Measurements from ENCODE around the gene PHF21B.
"Not testable (repeated sequence)": the region's sequence is repeated elsewhere in the genome, so short reads cannot be mapped to it uniquely, and the experiment has no call there.

The PHF21B gene

GRCh38 chr22:45009606-45010531, at the start of gene PHF21B:
TSS of gene PHF21B (minus strand) at chr22:45010005. CDS start at chr22:45009549, 456 bp downstream.
- Mint-ChIP-seq H3K27ac (no peak within 1 kb of the TSS), H3K36me3 (peaks cover 2% of the 10 kb centered on the region), H3K4me1 (peaks cover 11% of the 10 kb centered on the region), H3K27me3 (peaks cover 87% of the 10 kb centered on the region), H3K4me3 (peak within 1 kb of the TSS; percentile 80), H3K9me3 (no peaks in the 10 kb centered on the region)
- DNase-seq = peak; percentile 36
- CTCF ChIA-PET = no interaction called here

- Mint-ChIP-seq H3K4me1 (peaks cover 7% of the 10 kb centered on the region), H3K27me3 (no peaks in the 10 kb centered on the region), H3K36me3 (no peaks in the 10 kb centered on the region), H3K4me3 (no peak overlapping the region), H3K9me3 (no peaks in the 10 kb centered on the region), H3K27ac (no peak overlapping the region)
- DNase-seq = no peak
- CTCF ChIA-PET = interaction anchor here (0.6 kb wide), 1 partner anchor 35 kb away, joined by 3 read pairs; no protein-coding TSS in a partner anchor
These were observed 49.5 kb upstream of the PHF21B start for GRCh38 chr22:45059296-45059695.

GRCh38 chr22:45058622-45058912, 48.8 kb upstream of the PHF21B start:
- H3K27me3 Mint-ChIP-seq = no peaks in the 10 kb centered on the region
- H3K27ac Mint-ChIP-seq = no peak overlapping the region
- no peak for DNase-seq
- CTCF ChIA-PET = no interaction called here
- no peak overlapping the region for H3K4me3 Mint-ChIP-seq
- H3K9me3 Mint-ChIP-seq = no peaks in the 10 kb centered on the region
- H3K36me3 Mint-ChIP-seq = no peaks in the 10 kb centered on the region
- H3K4me1 Mint-ChIP-seq = peaks cover 7% of the 10 kb centered on the region

DNA sequence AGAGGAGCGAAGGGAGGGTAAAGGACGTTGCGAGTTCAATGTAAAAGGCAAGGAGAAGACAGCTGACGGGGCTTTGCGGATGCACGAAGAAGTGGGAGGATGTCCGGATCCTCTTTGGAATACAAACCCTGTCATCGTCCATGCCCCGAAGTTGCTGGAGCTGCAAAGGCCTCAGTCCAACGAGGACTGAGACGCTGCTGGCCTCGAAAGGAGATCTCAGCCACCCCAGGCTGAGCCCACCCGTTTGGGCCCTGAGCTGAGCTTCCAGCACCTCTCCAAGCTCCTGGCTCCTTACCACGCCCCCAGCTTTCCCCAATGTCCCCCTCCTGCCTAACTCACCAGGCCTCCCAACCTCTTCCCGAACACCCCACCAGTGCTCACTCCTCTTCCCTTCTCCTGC, 46.1 kb upstream of the PHF21B start:
- Mint-ChIP-seq H3K27ac (no peak overlapping the region), H3K9me3 (no peaks in the 10 kb centered on the region), H3K27me3 (peaks cover 6% of the 10 kb centered on the region), H3K4me3 (no peak overlapping the region), H3K4me1 (peaks cover 7% of the 10 kb centered on the region), H3K36me3 (no peaks in the 10 kb centered on the region)
- no peak for DNase-seq
- CTCF ChIA-PET = no interaction called here

DNA sequence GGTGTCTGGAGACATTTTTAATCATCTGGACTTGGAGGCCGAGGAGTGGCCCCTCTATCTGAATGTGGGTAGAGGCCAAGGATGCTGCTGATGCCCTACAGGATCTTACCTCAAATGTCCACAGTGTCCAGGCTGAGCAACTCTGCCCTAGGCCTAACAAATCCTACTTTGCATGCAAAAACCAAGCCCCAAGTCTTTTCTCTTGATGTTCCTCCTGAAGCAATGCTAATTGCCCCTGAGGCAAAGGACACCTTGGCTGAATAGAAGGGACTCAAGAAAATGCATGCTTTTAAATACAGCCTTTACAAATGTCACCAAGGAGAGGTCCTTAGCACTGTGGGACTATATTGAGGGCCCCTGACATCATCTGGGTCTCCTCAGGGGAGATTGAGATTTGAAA, 43.8 kb upstream of the PHF21B start:
- no peaks in the 10 kb centered on the region for H3K36me3 Mint-ChIP-seq
- peaks cover 23% of the 10 kb centered on the region for H3K27me3 Mint-ChIP-seq
- DNase-seq = no peak
- H3K9me3 Mint-ChIP-seq = no peaks in the 10 kb centered on the region
- H3K4me1 Mint-ChIP-seq = peaks cover 5% of the 10 kb centered on the region
- no peak overlapping the region for H3K27ac Mint-ChIP-seq
- CTCF ChIA-PET = no interaction called here
- H3K4me3 Mint-ChIP-seq = no peak overlapping the region

DNA sequence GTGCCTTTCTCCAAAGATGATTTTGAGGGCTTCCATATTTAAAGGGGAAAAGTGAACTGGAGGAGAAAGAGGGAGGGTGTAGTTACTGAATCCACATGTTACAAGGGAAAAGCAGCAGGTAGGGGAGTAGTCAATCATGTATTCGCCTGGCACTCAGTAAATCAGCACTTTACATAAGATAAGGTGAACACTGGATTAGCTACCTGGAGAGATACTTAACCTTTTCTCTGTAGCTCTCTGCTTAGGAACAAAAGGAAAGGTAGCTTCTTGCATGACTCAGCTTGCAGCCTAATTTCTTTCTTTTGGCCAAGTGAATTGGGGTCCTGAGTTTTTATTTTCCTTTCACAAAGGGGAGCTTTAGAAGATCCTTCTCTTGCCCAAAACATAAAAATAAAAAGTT, 43.3 kb upstream of the PHF21B start:
- H3K27me3 Mint-ChIP-seq = peaks cover 23% of the 10 kb centered on the region
- H3K36me3 Mint-ChIP-seq = no peaks in the 10 kb centered on the region
- no peak overlapping the region for H3K4me3 Mint-ChIP-seq
- H3K27ac Mint-ChIP-seq = no peak overlapping the region
- no peaks in the 10 kb centered on the region for H3K9me3 Mint-ChIP-seq
- CTCF ChIA-PET = no interaction called here
- peaks cover 2% of the 10 kb centered on the region for H3K4me1 Mint-ChIP-seq
- no peak for DNase-seq

DNA sequence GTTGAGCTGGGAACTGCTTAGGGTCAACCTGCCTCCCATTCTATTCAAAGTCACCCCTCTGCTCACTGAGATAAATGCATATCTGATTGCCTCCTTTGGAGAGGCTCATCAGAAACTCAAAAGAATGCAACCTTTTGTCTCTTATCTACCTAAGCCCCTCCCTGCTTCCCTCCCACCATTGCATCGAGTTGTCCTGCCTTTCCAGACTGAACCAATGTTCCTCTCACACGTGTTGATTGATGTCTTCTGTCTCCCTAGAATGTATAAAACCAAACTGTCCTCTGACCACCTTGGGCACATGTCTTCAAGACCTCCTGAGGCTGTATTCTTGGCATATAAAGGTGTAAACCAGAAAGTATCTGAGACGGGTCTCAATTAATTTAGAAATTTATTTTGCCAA, 42.9 kb upstream of the PHF21B start:
- H3K4me1 Mint-ChIP-seq, DNase-seq, H3K4me3 Mint-ChIP-seq, H3K36me3 Mint-ChIP-seq, CTCF ChIA-PET, H3K27ac Mint-ChIP-seq, H3K9me3 Mint-ChIP-seq: not testable (repeated sequence)
- peaks cover 23% of the 10 kb centered on the region for H3K27me3 Mint-ChIP-seq

DNA sequence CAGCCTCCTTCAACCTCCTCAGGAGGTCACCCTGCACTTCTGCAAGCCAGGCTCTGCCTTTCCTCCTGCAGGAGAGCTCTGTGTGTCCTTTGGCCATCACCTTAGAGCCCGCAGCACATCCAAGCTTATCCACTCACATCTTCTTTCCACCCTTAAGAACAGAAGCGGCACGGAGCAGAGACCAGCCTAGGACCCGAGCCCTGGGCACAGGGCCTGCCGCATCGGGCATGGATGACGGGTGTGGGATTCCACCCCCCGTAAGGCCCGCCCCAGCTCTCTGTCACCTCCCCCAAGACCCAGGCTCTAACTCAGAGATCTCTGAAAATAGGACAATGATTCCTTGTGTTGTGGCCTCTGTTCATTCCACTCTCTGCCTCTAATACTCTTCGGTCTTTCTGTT, 42.1 kb upstream of the PHF21B start:
- CTCF ChIA-PET = no interaction called here
- Mint-ChIP-seq H3K27me3 (peaks cover 28% of the 10 kb centered on the region), H3K27ac (no peak overlapping the region), H3K4me3 (no peak overlapping the region), H3K36me3 (no peaks in the 10 kb centered on the region), H3K4me1 (no peaks in the 10 kb centered on the region), H3K9me3 (no peaks in the 10 kb centered on the region)
- DNase-seq = no peak

GRCh38 chr22:45051419-45051818, 41.6 kb upstream of the PHF21B start:
- H3K36me3 Mint-ChIP-seq = no peaks in the 10 kb centered on the region
- H3K27ac Mint-ChIP-seq = no peak overlapping the region
- H3K27me3 Mint-ChIP-seq = peaks cover 29% of the 10 kb centered on the region
- H3K4me3 Mint-ChIP-seq = no peak overlapping the region
- CTCF ChIA-PET = no interaction called here
- DNase-seq = no peak
- no peaks in the 10 kb centered on the region for H3K4me1 Mint-ChIP-seq
- no peaks in the 10 kb centered on the region for H3K9me3 Mint-ChIP-seq

DNA sequence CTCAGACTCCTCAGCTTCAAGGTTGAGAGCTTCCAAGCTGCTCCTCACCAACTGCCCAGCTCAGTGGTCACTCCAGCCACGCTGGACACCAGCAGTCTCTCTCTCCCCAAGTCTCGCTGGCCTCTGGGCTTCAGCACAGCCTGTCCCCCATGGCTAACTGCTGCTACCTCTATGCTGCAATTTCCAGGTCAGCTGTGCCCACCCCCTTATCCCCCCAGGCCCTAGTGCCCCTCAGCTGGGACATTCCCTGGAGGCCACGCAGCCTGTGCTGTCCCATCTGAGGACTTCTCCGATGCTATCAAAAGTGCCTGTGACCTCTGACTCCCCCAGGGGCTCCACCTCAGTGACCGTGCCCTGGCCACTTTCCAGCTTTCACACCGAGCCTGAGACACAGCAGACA, 37.5 kb upstream of the PHF21B start:
- H3K36me3 Mint-ChIP-seq = no peaks in the 10 kb centered on the region
- H3K4me1 Mint-ChIP-seq = no peaks in the 10 kb centered on the region
- no peaks in the 10 kb centered on the region for H3K9me3 Mint-ChIP-seq
- H3K27ac Mint-ChIP-seq = no peak overlapping the region
- no peak for DNase-seq
- CTCF ChIA-PET = no interaction called here
- no peak overlapping the region for H3K4me3 Mint-ChIP-seq
- H3K27me3 Mint-ChIP-seq = peaks cover 28% of the 10 kb centered on the region

DNA sequence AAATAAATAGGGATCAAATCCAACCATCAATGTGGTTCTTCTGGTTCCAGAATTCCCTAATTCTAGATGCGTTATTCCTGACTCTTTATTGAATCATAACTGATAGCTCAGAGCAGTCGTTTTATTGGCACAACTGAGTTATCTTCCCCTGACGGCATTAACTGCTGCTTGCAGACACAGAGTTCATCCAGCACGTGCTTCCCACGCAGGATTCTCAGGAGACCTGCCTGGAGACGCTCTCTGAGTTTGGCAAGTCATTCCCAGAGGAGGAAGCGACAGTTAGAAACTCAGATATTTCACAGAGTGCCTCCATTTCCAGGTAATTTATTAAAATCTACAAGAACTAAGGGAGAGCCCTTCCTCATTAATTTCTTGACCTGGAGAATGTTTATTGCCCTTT, 35.4 kb upstream of the PHF21B start:
- H3K27me3 Mint-ChIP-seq = peaks cover 18% of the 10 kb centered on the region
- CTCF ChIA-PET = no interaction called here
- no peaks in the 10 kb centered on the region for H3K4me1 Mint-ChIP-seq
- H3K27ac Mint-ChIP-seq = no peak overlapping the region
- no peaks in the 10 kb centered on the region for H3K36me3 Mint-ChIP-seq
- DNase-seq = no peak
- H3K9me3 Mint-ChIP-seq = no peaks in the 10 kb centered on the region
- no peak overlapping the region for H3K4me3 Mint-ChIP-seq

DNA sequence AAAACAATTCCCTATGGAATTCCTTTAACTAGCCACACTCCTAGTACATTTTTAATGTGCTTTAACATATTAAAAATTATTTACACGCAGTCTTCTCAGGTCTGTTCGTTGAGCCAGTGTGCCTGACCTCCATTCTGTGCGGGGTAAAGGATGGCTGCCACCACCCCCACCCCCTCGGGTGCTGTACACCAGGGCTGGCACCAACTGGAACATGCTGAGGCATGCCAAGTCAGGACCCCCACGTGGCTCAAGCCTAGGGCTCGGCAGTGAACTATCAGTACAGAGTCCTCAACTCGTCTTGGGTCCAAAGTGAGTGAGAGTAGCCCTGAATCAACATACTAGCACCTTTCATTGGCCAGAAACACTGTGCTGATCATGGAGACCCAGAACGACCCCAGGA, 32.5 kb upstream of the PHF21B start:
- Mint-ChIP-seq H3K36me3 (no peaks in the 10 kb centered on the region), H3K9me3 (peaks cover 13% of the 10 kb centered on the region), H3K27ac (no peak overlapping the region), H3K4me1 (no peaks in the 10 kb centered on the region), H3K4me3 (no peak overlapping the region), H3K27me3 (peaks cover 10% of the 10 kb centered on the region)
- no peak for DNase-seq
- CTCF ChIA-PET = no interaction called here

GRCh38 chr22:45039133-45039532, 29.3 kb upstream of the PHF21B start:
- CTCF ChIA-PET = no interaction called here
- no peaks in the 10 kb centered on the region for H3K36me3 Mint-ChIP-seq
- DNase-seq = no peak
- H3K4me1 Mint-ChIP-seq = no peaks in the 10 kb centered on the region
- H3K9me3 Mint-ChIP-seq = peaks cover 16% of the 10 kb centered on the region
- no peak overlapping the region for H3K27ac Mint-ChIP-seq
- H3K4me3 Mint-ChIP-seq = no peak overlapping the region
- H3K27me3 Mint-ChIP-seq = peaks cover 9% of the 10 kb centered on the region

- Mint-ChIP-seq H3K27ac (no peak overlapping the region), H3K27me3 (peaks cover 11% of the 10 kb centered on the region), H3K4me1 (no peaks in the 10 kb centered on the region), H3K9me3 (peaks cover 16% of the 10 kb centered on the region), H3K36me3 (no peaks in the 10 kb centered on the region), H3K4me3 (no peak overlapping the region)
- CTCF ChIA-PET = no interaction called here
- no peak for DNase-seq
These were observed 26.3 kb upstream of the PHF21B start for GRCh38 chr22:45036154-45036553.

GRCh38 chr22:45034821-45035220, 25.0 kb upstream of the PHF21B start:
- Mint-ChIP-seq H3K36me3 (no peaks in the 10 kb centered on the region), H3K4me1 (no peaks in the 10 kb centered on the region), H3K27me3 (peaks cover 6% of the 10 kb centered on the region), H3K27ac (no peak overlapping the region), H3K4me3 (no peak overlapping the region), H3K9me3 (peaks cover 16% of the 10 kb centered on the region)
- CTCF ChIA-PET = no interaction called here
- no peak for DNase-seq

All from activated naive CD4-positive, alpha-beta T cell treated with anti-CD3 and anti-CD28 coated beads, Interleukin-2, amount 10 ng/mL, durations not matched to agents 7 days and 5 days (primary cell).